H1 (cell line): Measurements from ENCODE around the gene CACNA1D. TPM values are rescaled to one million over a fixed set of nuclear protein-coding genes. Genes with fewer than 3 reads are reported as not detected.

Experiments used
- CTCF ChIA-PET: fragments of 300-600 bp; sonication (Branson Sonifier 250); formaldehyde crosslinking; loops from one replicate; lab custom pipeline; 2021; ENCODE audit not compliant: partially characterized antibody; lab: Charles Lee
- POLR2A ChIA-PET: fragments of 300-600 bp; sonication (Branson Sonifier 250); formaldehyde crosslinking; loops from one replicate; lab custom pipeline; 2021; ENCODE audit warnings: inconsistent platforms; ENCODE audit not compliant: partially characterized antibody; lab: Charles Lee
- DNase-seq, 2 experiments: peaks; one replicate each; pipeline versions ENCODE4 v3.0.0 to v3.0.0-alpha.2; 2010 to 2022; ENCODE audit warnings: low spot score in 2 of 2, low read depth in 1 of 2, mixed read lengths in 1 of 2
- FAIRE-seq: peaks from 2 replicates; lab custom pipeline; 2011; peaks lifted over from hg19 to GRCh38; lab: Jason Lieb, UNC
- H2AFZ ChIP-seq: 2 replicates; pipeline ENCODE4 v1.8.1; 2012; ENCODE audit warnings: low read length, inconsistent platforms
- H2AK5ac ChIP-seq: 2 replicates; pipeline ENCODE4 v1.6.1; 2013; ENCODE audit warnings: low read depth, low read length
- H2BK120ac ChIP-seq: replicated peaks from 2 replicates; pipeline ENCODE3; 2013; ENCODE audit warnings: low read depth, low read length, inconsistent platforms
- H2BK12ac ChIP-seq: 2 replicates; pipeline ENCODE4 v1.6.1; 2013; ENCODE audit warnings: low read depth, low read length
- H2BK15ac ChIP-seq: 2 replicates; pipeline ENCODE4 v1.6.1; 2013; ENCODE audit warnings: low read length
- H2BK20ac ChIP-seq: 2 replicates; pipeline ENCODE4 v1.6.1; 2013; ENCODE audit warnings: low read length
- H2BK5ac ChIP-seq: 2 replicates; pipeline ENCODE4 v1.6.1; 2013; ENCODE audit warnings: low read depth, low read length
- H3K14ac ChIP-seq: 2 replicates; pipeline ENCODE4 v1.6.1; 2013; ENCODE audit warnings: inconsistent platforms; ENCODE audit not compliant: insufficient read length
- H3K18ac ChIP-seq: 2 replicates; pipeline ENCODE4 v1.6.1; 2013; ENCODE audit warnings: low read length; ENCODE audit errors: extremely low read depth
- H3K23ac ChIP-seq: 2 replicates; pipeline ENCODE4 v1.6.1; 2013; ENCODE audit warnings: inconsistent platforms; ENCODE audit not compliant: insufficient read length
- H3K23me2 ChIP-seq: 2 replicates; pipeline ENCODE4 v1.6.1; 2013; ENCODE audit warnings: low read depth, low read length
- H3K27ac ChIP-seq: 2 replicates; pipeline ENCODE4 v1.6.1; 2011; ENCODE audit warnings: low read depth, low read length, inconsistent platforms
- H3K27me3 ChIP-seq, 4 experiments: replicated peaks in 1 of 4; 1 replicate in 1 of 4; 2 replicates in 3 of 4; pipeline versions ENCODE4 v1.6.1 to v1.8.1; 2011 to 2013; ENCODE audit warnings: low read length in 3 of 4, mild to moderate bottlenecking in 3 of 4, inconsistent platforms in 2 of 4, mixed read lengths in 2 of 4, moderate library complexity in 1 of 4; ENCODE audit not compliant: control insufficient read depth in 3 of 4, insufficient read depth in 3 of 4; ENCODE audit errors: extremely low read depth in 1 of 4
- H3K36me3 ChIP-seq, 4 experiments: 2 replicates each; pipeline versions ENCODE4 v1.6.1 to v1.8.1; 2011 to 2013; ENCODE audit warnings: mild to moderate bottlenecking in 4 of 4, low read length in 3 of 4, moderate library complexity in 2 of 4, control low read depth in 1 of 4, inconsistent platforms in 1 of 4; ENCODE audit not compliant: insufficient read depth in 4 of 4, control insufficient read depth in 2 of 4
- H3K4ac ChIP-seq: replicated peaks from 2 replicates; pipeline ENCODE3; 2013; ENCODE audit warnings: low read length, low read depth, mixed read lengths, inconsistent platforms; ENCODE audit not compliant: insufficient read length
- H3K4me1 ChIP-seq, 4 experiments: replicated peaks in 1 of 4; 1 replicate in 1 of 4; 2 replicates in 3 of 4; pipeline versions ENCODE4 v1.6.1 to v1.8.1; 2011 to 2013; ENCODE audit warnings: low read length in 3 of 4, inconsistent platforms in 2 of 4, mixed read lengths in 1 of 4; ENCODE audit not compliant: insufficient read depth in 4 of 4, control insufficient read depth in 3 of 4
- H3K4me2 ChIP-seq, 2 experiments: 2 replicates each; pipeline versions ENCODE4 v1.6.1 to v1.8.1; 2011 to 2013; ENCODE audit warnings: low read depth in 2 of 2, low read length in 2 of 2, control low read depth in 1 of 2, inconsistent platforms in 1 of 2, mild to moderate bottlenecking in 1 of 2; ENCODE audit not compliant: insufficient read depth in 1 of 2
- H3K4me3 ChIP-seq, 4 experiments: fragments of 200-600, 300-600 bp in 1 of 4; sonication (generic), shearing (Covaris generic), sonication (Bioruptor Twin) in 1 of 4; 2 replicates each; pipeline versions ENCODE4 v1.5.1 to v1.8.1; 2011 to 2016; ENCODE audit warnings: low read length in 4 of 4, low read depth in 3 of 4, control low read depth in 2 of 4, inconsistent platforms in 2 of 4, mild to moderate bottlenecking in 2 of 4, mixed read lengths in 1 of 4, moderate library complexity in 1 of 4; ENCODE audit not compliant: insufficient read depth in 2 of 4; ENCODE audit errors: extremely low read depth in 1 of 4
- H3K56ac ChIP-seq: replicated peaks from 2 replicates; pipeline ENCODE3; 2013; ENCODE audit warnings: low read depth, mild to moderate bottlenecking, mixed read lengths, low read length, inconsistent platforms; ENCODE audit not compliant: insufficient read length
- H3K79me1 ChIP-seq: 2 replicates; pipeline ENCODE4 v1.6.1; 2013; ENCODE audit warnings: low read depth, low read length, control low read depth
- H3K79me2 ChIP-seq, 2 experiments: 2 replicates each; pipeline versions ENCODE4 v1.6.1 to v1.8.1; 2012 to 2013; ENCODE audit warnings: low read length in 2 of 2, mild to moderate bottlenecking in 2 of 2, inconsistent platforms in 1 of 2; ENCODE audit not compliant: insufficient read depth in 2 of 2, control insufficient read depth in 1 of 2
- H3K9ac ChIP-seq, 4 experiments: replicated peaks in 1 of 4; 1 replicate in 1 of 4; 2 replicates in 3 of 4; pipeline versions ENCODE4 v1.6.1 to v1.8.1; 2011 to 2013; ENCODE audit warnings: low read depth in 3 of 4, low read length in 3 of 4, control low read depth in 2 of 4, mild to moderate bottlenecking in 2 of 4, moderate library complexity in 2 of 4, inconsistent platforms in 1 of 4; ENCODE audit errors: extremely low read depth in 1 of 4
- H3K9me3 ChIP-seq, 2 experiments: 2 replicates each; pipeline versions ENCODE4 v1.6.1 to v1.8.1; 2012 to 2013; ENCODE audit warnings: mild to moderate bottlenecking in 2 of 2, moderate library complexity in 2 of 2, control low read depth in 1 of 2, inconsistent platforms in 1 of 2, low read depth in 1 of 2, low read length in 1 of 2, mixed read lengths in 1 of 2; ENCODE audit not compliant: insufficient read depth in 2 of 2
- H4K20me1 ChIP-seq, 2 experiments: replicated peaks in 1 of 2; 2 replicates each; pipeline versions ENCODE3 to v1.8.1; 2011 to 2013; ENCODE audit warnings: inconsistent platforms in 2 of 2, low read length in 2 of 2, mild to moderate bottlenecking in 1 of 2; ENCODE audit not compliant: insufficient read depth in 2 of 2, control insufficient read depth in 1 of 2
- H4K5ac ChIP-seq: 2 replicates; pipeline ENCODE4 v1.6.1; 2013; ENCODE audit warnings: low read length, low read depth, mixed read lengths, inconsistent platforms; ENCODE audit not compliant: insufficient read length
- H4K8ac ChIP-seq: 2 replicates; pipeline ENCODE4 v1.8.0; 2013; ENCODE audit warnings: mild to moderate bottlenecking, moderate library complexity, low read length, inconsistent platforms; ENCODE audit not compliant: insufficient read depth; ENCODE audit errors: extremely low read depth
- H4K91ac ChIP-seq: replicated peaks from 2 replicates; pipeline ENCODE3; 2013; ENCODE audit warnings: low read length, mixed read lengths, inconsistent platforms; ENCODE audit not compliant: insufficient read length
- CBX5 ChIP-seq: fragments of 300-800, 300-1000 bp; sonication (generic); IDR thresholded peaks from 2 replicates; pipeline ENCODE4 v1.7.1; 2016; ENCODE audit warnings: antibody characterized with exemption, low read length, low read depth
- CREB1 ChIP-seq: IDR thresholded peaks from 2 replicates; pipeline ENCODE4 v1.6.1; 2012; ENCODE audit warnings: inconsistent platforms
- EGR1 ChIP-seq: IDR thresholded peaks from 2 replicates; pipeline ENCODE4 v1.6.1; 2011; ENCODE audit warnings: low read depth, low read length, borderline replicate concordance
- HDAC2 ChIP-seq, 2 experiments: fragments of 300-600 bp in 1 of 2; sonication (generic) in 1 of 2; IDR thresholded peaks; 2 replicates each; pipeline ENCODE4 v1.6.1; 2011 to 2012; ENCODE audit warnings: low read depth in 2 of 2, low read length in 2 of 2, mild to moderate bottlenecking in 2 of 2, moderate library complexity in 2 of 2, borderline replicate concordance in 1 of 2, inconsistent platforms in 1 of 2
- KDM5A ChIP-seq: fragments of 200-600 bp; IDR thresholded peaks from 2 replicates; pipeline ENCODE4 v1.7.1; 2012; ENCODE audit warnings: mild to moderate bottlenecking, low read length, inconsistent platforms, mixed read lengths
- PHF8 ChIP-seq: fragments of 200-600 bp; sonication (generic); conservative IDR thresholded peaks from 2 replicates; pipeline ENCODE4 v1.7.1; 2012; ENCODE audit warnings: low read depth, mild to moderate bottlenecking, inconsistent platforms, low read length, moderate library complexity
- SIX5 ChIP-seq: IDR thresholded peaks from 2 replicates; pipeline ENCODE4 v1.6.1; 2011; ENCODE audit warnings: mild to moderate bottlenecking, low read depth, low read length
- TAF7 ChIP-seq: optimal IDR thresholded peaks from 2 replicates; pipeline ENCODE3; 2011; ENCODE audit warnings: low read depth, mild to moderate bottlenecking, inconsistent platforms, low read length, moderate library complexity, borderline replicate concordance
- TBP ChIP-seq: IDR thresholded peaks from 2 replicates; pipeline ENCODE4 v1.6.1; 2011; ENCODE audit warnings: low read depth, low read length, improper control_type of control experiment
- ZNF274 ChIP-seq: IDR thresholded peaks from 2 replicates; pipeline ENCODE4 v1.7.0; 2012; ENCODE audit warnings: low read length, borderline replicate concordance; ENCODE audit errors: extremely low read depth
- WGBS, 2 experiments: shearing (Covaris generic) in 1 of 2; methylation state at CpG; one replicate each; pipeline versions ENCODE4 v1.1.6 to v1.1.7; 2013 to 2015; ENCODE audit warnings: low lambda C conversion rate in 2 of 2, mixed read lengths in 2 of 2, inconsistent platforms in 1 of 2, low coverage in 1 of 2, missing lambda C conversion rate in 1 of 2; ENCODE audit not compliant: insufficient replicate concordance in 2 of 2, insufficient coverage in 1 of 2, insufficient read length in 1 of 2; ENCODE audit errors: extremely low coverage in 1 of 2, missing lambda C conversion rate in 1 of 2; 5-methylcytosine and 5-hydroxymethylcytosine counted together
- polyA plus RNA-seq, 7 experiments: library from polyadenylated mRNA; depleted of rRNA in 3 of 7; stranded (reverse) in 5 of 7; unstranded in 2 of 7; fragments of >200 nt in 5 of 7; fragments of 200-250 nt in 2 of 7; gene quantifications; 1 replicate in 5 of 7; 2 replicates in 1 of 7; 4 replicates in 1 of 7; pipeline versions ENCODE4 v1.2.1 to v1.2.3, GENCODE V29; 2011 to 2013; ENCODE audit warnings: missing spikeins in 2 of 7, mixed read lengths in 2 of 7
- total RNA-seq: library from RNA; stranded (reverse); fragmentation: NEBNext Ultra II Directional; extraction: Animal tissue kit (Norgen Biotek cat#: 25700); gene quantifications from 2 replicates; pipeline ENCODE4 v1.2.1, GENCODE V29; 2021
- TF ChIP-seq, protein P1 (sequence below): IDR thresholded peaks from 2 replicates; pipeline ENCODE4 v1.6.1; 2012; ENCODE audit warnings: inconsistent platforms
- TF ChIP-seq, protein P2 (sequence below): IDR thresholded peaks from 2 replicates; pipeline ENCODE4 v1.6.1; 2012; ENCODE audit warnings: low read length, inconsistent platforms

Gene CACNA1D
- total and polyA plus RNA-seq, 2 of the 8 experiments (the other 6 are each of a cell fraction or from before 2014, with no cell fraction given) = 2.0 to 2.9 TPM

DNA sequence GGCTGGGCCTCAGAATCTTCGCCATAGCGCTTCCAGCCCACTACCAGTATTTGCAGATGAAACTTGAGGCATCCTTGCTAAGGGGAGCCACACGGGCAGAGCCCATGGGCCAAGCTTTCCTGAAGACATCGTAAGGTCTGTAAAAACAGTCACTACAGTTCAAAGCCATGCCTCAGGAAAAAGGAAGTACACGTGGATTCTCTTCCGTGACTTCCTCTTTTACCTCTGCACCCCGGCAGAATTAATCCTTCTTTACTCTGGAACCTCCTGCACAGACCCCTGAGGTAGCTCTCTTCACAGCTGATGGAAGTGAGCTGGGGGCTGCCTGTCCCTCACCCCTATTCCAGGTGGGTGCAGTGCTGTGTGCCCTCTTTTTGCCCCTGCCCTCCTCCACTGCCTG is 222.6 kb downstream of the CACNA1D start:
- H4K5ac ChIP-seq = no peak overlapping the region
- H3K9me3 ChIP-seq = no peaks in the 10 kb centered on the region
- ChIA-PET POLR2A (no interaction called here), CTCF (interaction anchor here (0.5 to 4.0 kb wide), 4 partner anchors 9 to 331 kb away, joined by 3 to 12 read pairs (median 4); no protein-coding TSS in a partner anchor)
- H3K79me2 ChIP-seq = no peaks in the 10 kb centered on the region
- no peaks in the 10 kb centered on the region for H3K23me2 ChIP-seq
- H3K27me3 ChIP-seq = no peaks in the 10 kb centered on the region
- FAIRE-seq = no peak
- no peak overlapping the region for H4K91ac ChIP-seq
- no peak overlapping the region; the same call in 1 of the 2 replicates for H2AFZ ChIP-seq
- no peak overlapping the region for H2AK5ac ChIP-seq
- H3K14ac ChIP-seq = no peak overlapping the region
- no peak overlapping the region for H3K56ac ChIP-seq
- H2BK15ac ChIP-seq = no peak overlapping the region
- H2BK5ac ChIP-seq = no peak overlapping the region
- no peak for DNase-seq
- H2BK120ac ChIP-seq = no peak overlapping the region
- H3K36me3 ChIP-seq = no peaks in the 10 kb centered on the region
- H2BK12ac ChIP-seq = no peak overlapping the region
- no peak overlapping the region for H3K4me3 ChIP-seq
- no peak overlapping the region for H4K8ac ChIP-seq
- no peak overlapping the region for H3K4ac ChIP-seq
- H2BK20ac ChIP-seq = no peak overlapping the region
- no peak overlapping the region for H3K23ac ChIP-seq
- H3K4me2 ChIP-seq = no peak overlapping the region
- no peaks in the 10 kb centered on the region for H3K79me1 ChIP-seq
- H3K27ac ChIP-seq = no peak overlapping the region
- no peak overlapping the region for H3K9ac ChIP-seq
- peaks cover 0 to 3% (median 0%) of the 10 kb centered on the region in 4 experiments; a peak in 1 of 7 replicates for H3K4me1 ChIP-seq
- 92% methylated on average over 7 of the region's 7 CpGs; no CpG with 5 or more reads in 1 of the 2 experiments for WGBS, 2 experiments
- no peak overlapping the region for H3K18ac ChIP-seq
- H4K20me1 ChIP-seq = no peaks in the 10 kb centered on the region
- TF ChIP-seq CBX5 (no peak), CREB1 (no peak), TBP (no peak), HDAC2 (IDR thresholded peaks at IDR 0.05; ENCODE audit: borderline replicate concordance in 1 of 2, low read depth in 2 of 2, low read length in 2 of 2) (no peak), EGR1 (no peak), TAF7 (no peak), KDM5A (no peak), ZNF274 (no peak), PHF8 (no peak), SIX5 (no peak)
- TF ChIP-seq, protein P1, sequence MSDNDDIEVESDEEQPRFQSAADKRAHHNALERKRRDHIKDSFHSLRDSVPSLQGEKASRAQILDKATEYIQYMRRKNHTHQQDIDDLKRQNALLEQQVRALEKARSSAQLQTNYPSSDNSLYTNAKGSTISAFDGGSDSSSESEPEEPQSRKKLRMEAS = no peak
- TF ChIP-seq, protein P2, sequence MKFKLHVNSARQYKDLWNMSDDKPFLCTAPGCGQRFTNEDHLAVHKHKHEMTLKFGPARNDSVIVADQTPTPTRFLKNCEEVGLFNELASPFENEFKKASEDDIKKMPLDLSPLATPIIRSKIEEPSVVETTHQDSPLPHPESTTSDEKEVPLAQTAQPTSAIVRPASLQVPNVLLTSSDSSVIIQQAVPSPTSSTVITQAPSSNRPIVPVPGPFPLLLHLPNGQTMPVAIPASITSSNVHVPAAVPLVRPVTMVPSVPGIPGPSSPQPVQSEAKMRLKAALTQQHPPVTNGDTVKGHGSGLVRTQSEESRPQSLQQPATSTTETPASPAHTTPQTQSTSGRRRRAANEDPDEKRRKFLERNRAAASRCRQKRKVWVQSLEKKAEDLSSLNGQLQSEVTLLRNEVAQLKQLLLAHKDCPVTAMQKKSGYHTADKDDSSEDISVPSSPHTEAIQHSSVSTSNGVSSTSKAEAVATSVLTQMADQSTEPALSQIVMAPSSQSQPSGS = no peak
